Measurements from ENCODE around the gene CENPP. TPM values are rescaled to one million over a fixed set of nuclear protein-coding genes. Genes with fewer than 3 reads are reported as not detected.

Gene CENPP
- total RNA-seq, 2 donors from 2014 or later: 1.9 to 6.8 TPM

- Mint-ChIP-seq H3K4me3 (peak overlapping the region; percentile 46), H3K36me3 (ENCODE audit: low read depth) (peaks cover 5% of the 10 kb centered on the region), H3K27ac (peak overlapping the region; percentile 99), H3K4me1 (peaks cover 45% of the 10 kb centered on the region), H3K27me3 (no peaks in the 10 kb centered on the region)
- DNase-seq (no peak), ATAC-seq (no peak)
- no peaks in the 10 kb centered on the region for H3K9me3 ChIP-seq (ENCODE audit: control insufficient read depth, low read length, poor library complexity, severe bottlenecking)
Measured at GRCh38 chr9:92295240-92295790, 30.4 kb upstream of the CENPP start.

GRCh38 chr9:92295827-92296258, 29.9 kb upstream of the CENPP start:
- H3K36me3 Mint-ChIP-seq (ENCODE audit: low read depth): peaks cover 5% of the 10 kb centered on the region
- no peak overlapping the region for H3K4me3 Mint-ChIP-seq
- no peak for DNase-seq
- peak overlapping the region; percentile 99 for H3K27ac Mint-ChIP-seq
- H3K27me3 Mint-ChIP-seq: no peaks in the 10 kb centered on the region
- no peaks in the 10 kb centered on the region for H3K9me3 ChIP-seq (ENCODE audit: control insufficient read depth, low read length, poor library complexity, severe bottlenecking)
- H3K4me1 Mint-ChIP-seq: peaks cover 44% of the 10 kb centered on the region
- no peak for ATAC-seq

GRCh38 chr9:92297611-92298010, 28.1 kb upstream of the CENPP start:
- Mint-ChIP-seq H3K27me3 (no peaks in the 10 kb centered on the region), H3K27ac (peak overlapping the region; percentile 92), H3K4me3 (peak overlapping the region; percentile 77), H3K4me1 (peaks cover 35% of the 10 kb centered on the region), H3K36me3 (ENCODE audit: low read depth) (peaks cover 5% of the 10 kb centered on the region)
- no peaks in the 10 kb centered on the region for H3K9me3 ChIP-seq (ENCODE audit: control insufficient read depth, low read length, poor library complexity, severe bottlenecking)
- DNase-seq: no peak
- ATAC-seq: no peak

- H3K36me3 Mint-ChIP-seq (ENCODE audit: low read depth): peaks cover 8% of the 10 kb centered on the region
- peak overlapping the region; percentile 92 for H3K27ac Mint-ChIP-seq
- no peaks in the 10 kb centered on the region for H3K27me3 Mint-ChIP-seq
- DNase-seq (no peak), ATAC-seq (no peak)
- peak overlapping the region; percentile 77 for H3K4me3 Mint-ChIP-seq
- H3K4me1 Mint-ChIP-seq: peaks cover 31% of the 10 kb centered on the region
- H3K9me3 ChIP-seq (ENCODE audit: control insufficient read depth, low read length, poor library complexity, severe bottlenecking): no peaks in the 10 kb centered on the region
Measured at GRCh38 chr9:92298036-92298435, 27.7 kb upstream of the CENPP start.

- Mint-ChIP-seq H3K4me3 (peak overlapping the region; percentile 22), H3K27ac (no peak overlapping the region), H3K36me3 (ENCODE audit: low read depth) (peaks cover 6% of the 10 kb centered on the region), H3K27me3 (no peaks in the 10 kb centered on the region), H3K4me1 (peaks cover 23% of the 10 kb centered on the region)
- ATAC-seq: peak; percentile 36
- H3K9me3 ChIP-seq (ENCODE audit: control insufficient read depth, low read length, poor library complexity, severe bottlenecking): no peaks in the 10 kb centered on the region
- no peak for DNase-seq
Measured at GRCh38 chr9:92299116-92299515, 26.6 kb upstream of the CENPP start.

DNA sequence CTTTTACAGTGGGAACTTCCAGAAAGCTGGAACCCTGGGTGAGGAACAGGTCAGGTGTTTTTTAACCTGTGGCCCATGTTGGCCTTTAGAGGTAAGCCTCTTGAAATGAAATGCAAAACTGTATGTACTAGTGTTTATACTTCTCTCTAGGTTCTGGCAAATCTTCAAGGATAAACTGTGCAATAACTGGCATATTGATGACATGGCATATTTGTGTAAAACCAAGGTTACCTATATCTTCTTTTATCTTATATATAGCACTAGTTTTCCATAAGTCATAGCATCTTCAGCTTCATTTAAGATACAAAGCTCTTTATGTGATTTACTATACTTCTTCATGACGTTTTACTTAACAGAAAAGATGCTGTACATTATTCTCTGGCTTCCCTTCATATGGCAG, 24.8 kb upstream of the CENPP start:
- Mint-ChIP-seq H3K27ac (no peak overlapping the region), H3K4me1 (peaks cover 11% of the 10 kb centered on the region), H3K27me3 (no peaks in the 10 kb centered on the region), H3K4me3 (no peak overlapping the region), H3K36me3 (ENCODE audit: low read depth) (peaks cover 9% of the 10 kb centered on the region)
- H3K9me3 ChIP-seq (ENCODE audit: control insufficient read depth, low read length, poor library complexity, severe bottlenecking): no peaks in the 10 kb centered on the region
- ATAC-seq (no peak), DNase-seq (no peak)

GRCh38 chr9:92308893-92309292, 16.9 kb upstream of the CENPP start:
- Mint-ChIP-seq H3K4me3 (no peak overlapping the region), H3K36me3 (ENCODE audit: low read depth) (peaks cover 22% of the 10 kb centered on the region), H3K4me1 (peaks cover 26% of the 10 kb centered on the region), H3K27me3 (no peaks in the 10 kb centered on the region), H3K27ac (peak overlapping the region; percentile 83)
- ATAC-seq (no peak), DNase-seq (no peak)
- H3K9me3 ChIP-seq (ENCODE audit: control insufficient read depth, low read length, poor library complexity, severe bottlenecking): no peaks in the 10 kb centered on the region

GRCh38 chr9:92310562-92310961, 15.2 kb upstream of the CENPP start:
- DNase-seq (no peak), ATAC-seq (no peak)
- H3K4me1 Mint-ChIP-seq: peaks cover 29% of the 10 kb centered on the region
- no peak overlapping the region for H3K27ac Mint-ChIP-seq
- no peak overlapping the region for H3K4me3 Mint-ChIP-seq
- H3K36me3 Mint-ChIP-seq (ENCODE audit: low read depth): peaks cover 22% of the 10 kb centered on the region
- H3K9me3 ChIP-seq (ENCODE audit: control insufficient read depth, low read length, poor library complexity, severe bottlenecking): no peaks in the 10 kb centered on the region
- H3K27me3 Mint-ChIP-seq: no peaks in the 10 kb centered on the region

DNA sequence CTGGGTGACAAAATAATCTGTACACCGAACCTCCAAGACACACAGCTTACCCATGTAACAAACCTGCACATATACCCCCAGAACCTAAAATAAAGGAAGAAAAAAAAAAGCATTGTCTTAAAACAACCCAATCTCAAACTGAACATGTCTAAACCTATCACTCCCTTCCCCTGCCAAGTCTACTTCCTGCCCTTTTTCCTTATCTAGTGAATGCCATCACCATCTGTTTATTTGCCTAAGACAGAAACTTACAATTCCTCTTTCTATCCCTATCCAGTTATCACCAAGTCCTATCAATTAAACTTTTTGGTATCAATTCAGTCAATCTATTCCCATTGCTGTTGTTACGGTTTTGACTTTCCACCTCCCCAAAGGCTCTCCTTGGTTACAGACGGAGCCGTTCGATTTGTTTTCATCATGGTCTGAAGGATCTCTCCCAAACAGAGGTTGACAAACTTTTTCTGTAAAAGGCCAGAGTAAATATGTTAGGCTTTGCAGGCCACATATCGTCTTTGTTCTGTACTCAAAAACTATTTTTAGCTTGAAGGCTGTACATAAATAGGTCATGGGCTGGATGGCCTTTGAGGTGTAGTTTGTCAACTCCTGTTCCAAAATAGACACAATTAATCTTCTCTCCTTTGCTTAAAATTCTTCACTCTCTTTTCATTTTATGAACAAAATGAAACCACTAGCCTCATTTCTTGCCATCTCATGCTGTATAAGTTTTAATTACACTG, 12.7 kb upstream of the CENPP start:
- no peak overlapping the region for H3K4me3 Mint-ChIP-seq
- no peaks in the 10 kb centered on the region for H3K27me3 Mint-ChIP-seq
- peaks cover 27% of the 10 kb centered on the region for H3K4me1 Mint-ChIP-seq
- ATAC-seq: no peak
- H3K36me3 Mint-ChIP-seq (ENCODE audit: low read depth): peaks cover 22% of the 10 kb centered on the region
- no peaks in the 10 kb centered on the region for H3K9me3 ChIP-seq (ENCODE audit: control insufficient read depth, low read length, poor library complexity, severe bottlenecking)
- DNase-seq: no peak
- H3K27ac Mint-ChIP-seq: peak overlapping the region; percentile 65

- Mint-ChIP-seq H3K27ac (peak overlapping the region; percentile 65), H3K36me3 (ENCODE audit: low read depth) (peaks cover 18% of the 10 kb centered on the region), H3K4me3 (no peak overlapping the region), H3K4me1 (peaks cover 25% of the 10 kb centered on the region), H3K27me3 (no peaks in the 10 kb centered on the region)
- no peaks in the 10 kb centered on the region for H3K9me3 ChIP-seq (ENCODE audit: control insufficient read depth, low read length, poor library complexity, severe bottlenecking)
- ATAC-seq (no peak), DNase-seq (no peak)
Measured at GRCh38 chr9:92313624-92314012, 12.1 kb upstream of the CENPP start.

- ATAC-seq: no peak
Measured at GRCh38 chr9:92315456-92315855, 10.3 kb upstream of the CENPP start.

DNA sequence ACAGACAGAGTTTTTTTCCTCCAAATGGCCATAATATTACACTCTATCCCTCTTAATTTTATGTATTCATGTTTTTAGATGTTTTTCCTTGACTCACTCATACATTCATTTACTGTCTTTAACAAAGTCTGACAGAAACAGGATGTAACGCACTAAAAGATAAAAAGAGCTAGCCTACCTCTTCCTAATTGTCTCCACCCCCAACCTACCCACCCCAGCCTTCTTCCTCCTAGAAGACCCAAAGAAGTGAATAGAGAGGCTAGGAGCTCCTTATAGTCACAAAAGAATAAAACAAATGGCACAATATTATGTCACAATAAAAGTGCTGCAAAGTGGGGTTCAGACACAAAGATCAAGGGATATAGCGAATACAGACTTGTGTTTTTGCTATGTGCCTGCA, 1.3 kb upstream of the CENPP start:
- H3K27me3 Mint-ChIP-seq: no peaks in the 10 kb centered on the region
- H3K36me3 Mint-ChIP-seq (ENCODE audit: low read depth): peaks cover 9% of the 10 kb centered on the region
- H3K27ac Mint-ChIP-seq: peak overlapping the region; percentile 100
- H3K4me3 Mint-ChIP-seq: peak overlapping the region; percentile 99
- ATAC-seq (no peak), DNase-seq (no peak)
- H3K4me1 Mint-ChIP-seq: peaks cover 28% of the 10 kb centered on the region
- no peaks in the 10 kb centered on the region for H3K9me3 ChIP-seq (ENCODE audit: control insufficient read depth, low read length, poor library complexity, severe bottlenecking)

More at GRCh38 chr9:92315456-92315855, 10.3 kb upstream of the CENPP start:
- no peak for DNase-seq
- no peaks in the 10 kb centered on the region for H3K9me3 ChIP-seq (ENCODE audit: control insufficient read depth, low read length, poor library complexity, severe bottlenecking)
- peak overlapping the region; percentile 65 for H3K27ac Mint-ChIP-seq
- peaks cover 23% of the 10 kb centered on the region for H3K4me1 Mint-ChIP-seq
- H3K36me3 Mint-ChIP-seq (ENCODE audit: low read depth): peaks cover 10% of the 10 kb centered on the region
- no peak overlapping the region for H3K4me3 Mint-ChIP-seq
- no peaks in the 10 kb centered on the region for H3K27me3 Mint-ChIP-seq

GRCh38 chr9:92324889-92325268, 874 bp upstream of the CENPP start:
- Mint-ChIP-seq H3K36me3 (ENCODE audit: low read depth) (peaks cover 8% of the 10 kb centered on the region), H3K4me1 (peaks cover 28% of the 10 kb centered on the region), H3K27ac (peak overlapping the region; percentile 100), H3K4me3 (peak overlapping the region; percentile 99), H3K27me3 (no peaks in the 10 kb centered on the region)
- no peaks in the 10 kb centered on the region for H3K9me3 ChIP-seq (ENCODE audit: control insufficient read depth, low read length, poor library complexity, severe bottlenecking)
- peak; percentile 15 for ATAC-seq
- DNase-seq: no peak

DNA sequence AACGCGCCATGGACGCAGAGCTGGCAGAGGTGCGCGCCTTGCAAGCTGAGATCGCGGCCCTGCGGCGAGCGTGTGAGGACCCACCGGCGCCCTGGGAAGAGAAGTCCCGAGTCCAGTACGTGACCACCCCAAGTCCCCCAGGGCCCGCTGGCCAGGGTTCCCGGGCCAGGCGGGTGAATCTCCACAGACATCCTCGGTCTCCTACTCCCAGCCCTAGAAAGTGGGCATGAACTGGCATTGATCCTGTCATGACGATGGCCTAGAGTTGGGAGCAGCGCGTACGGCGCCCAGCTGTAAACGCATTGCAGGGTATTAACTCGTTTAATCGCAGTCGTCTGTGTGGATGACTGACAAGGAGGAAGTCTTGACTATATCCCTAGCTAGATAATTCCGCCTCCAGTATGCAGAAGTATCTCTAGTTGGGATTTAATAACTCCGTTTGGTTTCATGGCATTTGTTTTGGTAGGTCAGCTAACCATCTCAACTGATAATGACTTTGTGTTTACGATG, 293 bp downstream of the CENPP start:
- Mint-ChIP-seq H3K27me3 (no peaks in the 10 kb centered on the region), H3K27ac (peak overlapping the region; percentile 100), H3K4me1 (peaks cover 28% of the 10 kb centered on the region), H3K4me3 (peak overlapping the region; percentile 99), H3K36me3 (ENCODE audit: low read depth) (peaks cover 5% of the 10 kb centered on the region)
- H3K9me3 ChIP-seq (ENCODE audit: control insufficient read depth, low read length, poor library complexity, severe bottlenecking): no peaks in the 10 kb centered on the region
- DNase-seq: no peak
- no peak for ATAC-seq

All from T-helper 17 cell (primary cell).